SKM-1 treated with dmso at 0.1 percent for 144 hours (cell line): ENCODE data around the gene FGF6.
"Not testable (repeated sequence)": the region's sequence is repeated elsewhere in the genome, so short reads cannot be mapped to it uniquely, and the experiment has no call there.

ENCODE experiments used
- DNase-seq: peaks from one replicate; lab custom pipeline; 2025; ENCODE audit not compliant: unreplicated experiment; lab: John Stamatoyannopoulos, UW

The FGF6 gene

GRCh38 chr12:4421590-4422031 is 24.0 kb downstream of the FGF6 start:
- peak; percentile 18 for DNase-seq

GRCh38 chr12:4420138-4420670 is 25.4 kb downstream of the FGF6 start:
- no peak for DNase-seq

- DNase-seq = no peak
Observed at GRCh38 chr12:4418913-4419312, 26.7 kb downstream of the FGF6 start.

GRCh38 chr12:4417936-4418335 is 27.7 kb downstream of the FGF6 start:
- DNase-seq = no peak

GRCh38 chr12:4417455-4417854 is 28.2 kb downstream of the FGF6 start:
- DNase-seq = no peak

- DNase-seq = no peak
Observed at GRCh38 chr12:4416276-4416675, 29.3 kb downstream of the FGF6 start.

- no peak for DNase-seq
Observed at GRCh38 chr12:4412465-4412864, 33.1 kb downstream of the FGF6 start.

- DNase-seq = no peak
Observed at GRCh38 chr12:4412056-4412455, 33.6 kb downstream of the FGF6 start.

GRCh38 chr12:4407136-4407535 is 38.5 kb downstream of the FGF6 start:
- DNase-seq = no peak

- DNase-seq = not testable (repeated sequence)
Observed at GRCh38 chr12:4404877-4405637, 40.6 kb downstream of the FGF6 start.

GRCh38 chr12:4402996-4403395 is 42.6 kb downstream of the FGF6 start:
- DNase-seq = no peak

GRCh38 chr12:4401117-4401516 is 44.5 kb downstream of the FGF6 start:
- DNase-seq = no peak

GRCh38 chr12:4395818-4396217 is 49.8 kb downstream of the FGF6 start:
- no peak for DNase-seq

- no peak for DNase-seq
Observed at GRCh38 chr12:4393211-4393610, 52.4 kb downstream of the FGF6 start.

GRCh38 chr12:4392223-4392742 is 53.3 kb downstream of the FGF6 start:
- DNase-seq = no peak

GRCh38 chr12:4388662-4389061 is 57.0 kb downstream of the FGF6 start:
- no peak for DNase-seq

GRCh38 chr12:4388032-4388431 is 57.6 kb downstream of the FGF6 start:
- DNase-seq = no peak

GRCh38 chr12:4387607-4388006 is 58.0 kb downstream of the FGF6 start:
- no peak for DNase-seq

GRCh38 chr12:4386801-4387200 is 58.8 kb downstream of the FGF6 start:
- no peak for DNase-seq
